ENCODE results near the gene DPYSL5. TPM values are rescaled to one million over a fixed set of nuclear protein-coding genes. Genes with fewer than 3 reads are reported as not detected.
A peak's percentile ranks its signal among the peaks of the same experiment; 100 is the strongest.

DPYSL5 gene
- total RNA-seq, 1 experiment from 2014 or later: not detected

DNA sequence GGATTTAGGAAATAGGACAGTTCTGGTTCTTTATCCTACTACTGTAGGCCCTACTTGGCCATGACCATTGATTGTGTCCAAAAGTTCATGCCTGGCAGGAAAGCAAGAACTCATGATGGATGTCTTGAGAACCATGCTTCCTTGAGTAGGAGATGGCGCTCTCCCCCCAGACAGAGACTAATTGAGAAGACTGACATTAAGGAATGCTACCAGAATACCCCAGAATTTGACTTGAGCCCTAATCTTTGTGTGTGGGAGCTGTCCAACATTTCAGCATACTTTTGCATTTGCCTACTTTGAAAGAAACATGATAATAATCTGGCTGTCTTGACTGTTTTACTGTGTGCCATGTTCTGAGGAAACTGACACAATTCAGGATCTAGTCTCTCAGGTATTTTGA is 145.8 kb downstream of the DPYSL5 start:
- TF ChIP-seq, protein P1, sequence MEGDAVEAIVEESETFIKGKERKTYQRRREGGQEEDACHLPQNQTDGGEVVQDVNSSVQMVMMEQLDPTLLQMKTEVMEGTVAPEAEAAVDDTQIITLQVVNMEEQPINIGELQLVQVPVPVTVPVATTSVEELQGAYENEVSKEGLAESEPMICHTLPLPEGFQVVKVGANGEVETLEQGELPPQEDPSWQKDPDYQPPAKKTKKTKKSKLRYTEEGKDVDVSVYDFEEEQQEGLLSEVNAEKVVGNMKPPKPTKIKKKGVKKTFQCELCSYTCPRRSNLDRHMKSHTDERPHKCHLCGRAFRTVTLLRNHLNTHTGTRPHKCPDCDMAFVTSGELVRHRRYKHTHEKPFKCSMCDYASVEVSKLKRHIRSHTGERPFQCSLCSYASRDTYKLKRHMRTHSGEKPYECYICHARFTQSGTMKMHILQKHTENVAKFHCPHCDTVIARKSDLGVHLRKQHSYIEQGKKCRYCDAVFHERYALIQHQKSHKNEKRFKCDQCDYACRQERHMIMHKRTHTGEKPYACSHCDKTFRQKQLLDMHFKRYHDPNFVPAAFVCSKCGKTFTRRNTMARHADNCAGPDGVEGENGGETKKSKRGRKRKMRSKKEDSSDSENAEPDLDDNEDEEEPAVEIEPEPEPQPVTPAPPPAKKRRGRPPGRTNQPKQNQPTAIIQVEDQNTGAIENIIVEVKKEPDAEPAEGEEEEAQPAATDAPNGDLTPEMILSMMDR (IDR thresholded peaks at IDR 0.05; ENCODE audit: unreplicated experiment): no peak
- Mint-ChIP-seq H3K9me3 (ENCODE audit: unreplicated experiment) (no peaks in the 10 kb centered on the region), H3K27me3 (ENCODE audit: insufficient read depth, unreplicated experiment) (no peaks in the 10 kb centered on the region), H3K4me1 (ENCODE audit: insufficient read depth, unreplicated experiment) (peaks cover 3% of the 10 kb centered on the region), H3K36me3 (ENCODE audit: insufficient read depth, unreplicated experiment) (no peaks in the 10 kb centered on the region), H3K4me3 (ENCODE audit: unreplicated experiment) (no peak overlapping the region), H3K27ac (ENCODE audit: low read depth, unreplicated experiment) (no peak overlapping the region)
- intact Hi-C loops (cut with micrococcal nuclease): no loop called here
- ChIA-PET CTCF (interaction anchor here (1.6 kb wide), 1 partner anchor 32 kb away, joined by 5 read pairs; no protein-coding TSS in a partner anchor), POLR2A (interaction anchor here (1.8 kb wide), 1 partner anchor 11 kb away, joined by 5 read pairs; no protein-coding TSS in a partner anchor)
- BruUV-seq (replicated peaks): no TSS peak
- peak; percentile 18 for DNase-seq (ENCODE audit: unreplicated experiment)

DNA sequence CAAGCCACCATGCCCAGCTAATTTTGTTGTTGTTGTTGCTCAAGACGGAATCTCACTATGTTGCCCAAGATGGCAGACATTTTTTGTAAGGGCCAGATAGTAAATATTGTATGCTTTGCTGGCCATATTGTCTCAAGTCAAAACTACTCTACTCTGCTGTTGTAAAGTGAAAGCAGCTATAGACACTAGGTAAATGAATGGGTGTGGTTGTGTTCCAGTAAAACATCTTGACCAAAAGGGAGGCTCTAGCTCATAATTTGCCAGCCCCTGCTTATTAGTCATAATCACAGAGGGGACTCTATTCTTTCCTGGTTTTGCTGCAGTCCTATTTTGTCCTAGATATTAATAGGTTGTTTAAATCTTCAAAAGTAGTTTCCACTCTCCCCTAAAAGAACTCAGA is 147.1 kb downstream of the DPYSL5 start:
- Mint-ChIP-seq H3K27ac (ENCODE audit: low read depth, unreplicated experiment) (no peak overlapping the region), H3K4me1 (ENCODE audit: insufficient read depth, unreplicated experiment) (no peaks in the 10 kb centered on the region)

DNA sequence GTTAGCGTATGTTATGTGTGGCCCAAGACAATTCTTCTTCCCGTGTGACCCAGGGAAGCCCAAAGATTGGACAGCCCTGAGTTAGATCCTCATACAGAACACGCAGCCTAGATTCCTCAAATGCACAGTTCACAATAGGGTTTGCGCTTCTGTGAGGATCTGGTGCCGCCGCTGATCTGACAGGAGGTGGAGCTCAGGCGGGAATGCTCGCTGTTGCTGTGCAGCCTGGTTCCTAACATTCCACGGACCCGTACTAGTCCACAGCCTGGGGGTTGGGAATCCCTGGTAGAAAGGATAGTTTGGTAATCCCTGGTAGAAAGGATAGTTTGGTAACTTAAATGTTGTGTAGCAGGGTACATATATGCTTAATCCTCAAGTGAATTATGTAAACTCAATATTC is 149.5 kb downstream of the DPYSL5 start:
- H3K9me3 Mint-ChIP-seq (ENCODE audit: unreplicated experiment): no peaks in the 10 kb centered on the region
- no peaks in the 10 kb centered on the region for H3K36me3 Mint-ChIP-seq (ENCODE audit: insufficient read depth, unreplicated experiment)
- CTCF ChIA-PET: interaction anchor here (0.7 to 1.6 kb wide), 3 partner anchors 13 to 36 kb away, joined by 3 to 6 read pairs (median 5); no protein-coding TSS in a partner anchor
- TF ChIP-seq, protein P1 (IDR thresholded peaks at IDR 0.05; ENCODE audit: unreplicated experiment): no peak
- no peak overlapping the region for H3K4me3 Mint-ChIP-seq (ENCODE audit: unreplicated experiment)
- H3K27me3 Mint-ChIP-seq (ENCODE audit: insufficient read depth, unreplicated experiment): no peaks in the 10 kb centered on the region
- no peak for DNase-seq (ENCODE audit: unreplicated experiment)
- POLR2A ChIA-PET: interaction anchor here (0.6 to 2.0 kb wide), 3 partner anchors 13 to 45 kb away, joined by 3 to 6 read pairs (median 3); no protein-coding TSS in a partner anchor
- peaks cover 6% of the 10 kb centered on the region for H3K4me1 Mint-ChIP-seq (ENCODE audit: insufficient read depth, unreplicated experiment)
- no TSS peak for BruUV-seq (replicated peaks)
- intact Hi-C loops (cut with micrococcal nuclease): no loop called here
- no peak overlapping the region for H3K27ac Mint-ChIP-seq (ENCODE audit: low read depth, unreplicated experiment)

More for the DNA sequence above, 147.1 kb downstream of the DPYSL5 start:
- ChIA-PET POLR2A (interaction anchor here (1.2 kb wide), 1 partner anchor 10 kb away, joined by 3 read pairs; no protein-coding TSS in a partner anchor), CTCF (interaction anchor here (0.6 to 1.2 kb wide), 3 partner anchors 16 to 23 kb away, joined by 3 to 7 read pairs (median 4); no protein-coding TSS in a partner anchor)
- Mint-ChIP-seq H3K4me3 (ENCODE audit: unreplicated experiment) (no peak overlapping the region), H3K27me3 (ENCODE audit: insufficient read depth, unreplicated experiment) (no peaks in the 10 kb centered on the region), H3K9me3 (ENCODE audit: unreplicated experiment) (no peaks in the 10 kb centered on the region), H3K36me3 (ENCODE audit: insufficient read depth, unreplicated experiment) (no peaks in the 10 kb centered on the region)
- no TSS peak for BruUV-seq (replicated peaks)
- TF ChIP-seq, protein P1 (IDR thresholded peaks at IDR 0.05; ENCODE audit: unreplicated experiment): no peak
- intact Hi-C loops (cut with micrococcal nuclease): no loop called here
- DNase-seq (ENCODE audit: unreplicated experiment): no peak

DNA sequence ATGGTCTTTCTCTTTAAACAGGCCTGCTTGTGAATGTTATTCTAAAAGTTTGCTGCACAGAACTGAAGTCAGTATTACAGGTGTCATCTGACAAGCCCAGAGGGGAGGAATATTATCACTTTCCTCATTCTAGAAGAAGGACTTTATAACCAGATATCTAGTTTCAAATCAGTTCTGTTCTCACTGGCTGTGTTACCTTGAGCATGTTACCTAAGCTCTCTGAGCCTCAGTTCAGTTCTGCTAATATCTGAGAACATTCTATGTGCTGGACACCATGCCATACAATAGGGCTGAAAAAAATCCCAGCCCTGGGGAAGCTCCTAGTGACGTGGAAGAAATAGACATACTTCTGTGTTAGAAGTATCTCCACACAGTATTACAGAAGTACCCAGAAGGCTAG is 150.4 kb downstream of the DPYSL5 start:
- Mint-ChIP-seq H3K27me3 (ENCODE audit: insufficient read depth, unreplicated experiment) (no peaks in the 10 kb centered on the region), H3K4me3 (ENCODE audit: unreplicated experiment) (no peak overlapping the region), H3K27ac (ENCODE audit: low read depth, unreplicated experiment) (no peak overlapping the region), H3K36me3 (ENCODE audit: insufficient read depth, unreplicated experiment) (no peaks in the 10 kb centered on the region), H3K9me3 (ENCODE audit: unreplicated experiment) (no peaks in the 10 kb centered on the region), H3K4me1 (ENCODE audit: insufficient read depth, unreplicated experiment) (peaks cover 6% of the 10 kb centered on the region)
- intact Hi-C loops (cut with micrococcal nuclease): no loop called here
- CTCF ChIA-PET: interaction anchor here (0.7 to 1.6 kb wide), 6 partner anchors 14 to 56 kb away, joined by 3 to 6 read pairs (median 3); no protein-coding TSS in a partner anchor
- no TSS peak for BruUV-seq (replicated peaks)
- TF ChIP-seq, protein P1 (IDR thresholded peaks at IDR 0.05; ENCODE audit: unreplicated experiment): no peak
- POLR2A ChIA-PET: interaction anchor here (2.0 kb wide), 1 partner anchor 12 kb away, joined by 6 read pairs; no protein-coding TSS in a partner anchor
- no peak for DNase-seq (ENCODE audit: unreplicated experiment)

Other genes starting within 250 kb of the DPYSL5 start
- not detected in 2 replicates for gene CIB4, start 206.8 kb upstream of the DPYSL5 start, total RNA-seq (2022)
- gene KCNK3, start 155.4 kb upstream of the DPYSL5 start, total RNA-seq (2022): not detected in 2 replicates
- gene SLC35F6, start 83.8 kb upstream of the DPYSL5 start, total RNA-seq (2022): 76.9 and 110 TPM in 2 replicates
- gene CENPA, start 62.1 kb upstream of the DPYSL5 start, total RNA-seq (2022): 19.7 and 35.1 TPM in 2 replicates
- 18.0 and 26.0 TPM in 2 replicates for gene MAPRE3, start 122.5 kb downstream of the DPYSL5 start, total RNA-seq (2022)
- gene TMEM214, start 184.8 kb downstream of the DPYSL5 start, total RNA-seq (2022): 118 and 138 TPM in 2 replicates
- 18.9 and 22.7 TPM in 2 replicates for gene AGBL5, start 203.5 kb downstream of the DPYSL5 start, total RNA-seq (2022)
- 257 and 340 TPM in 2 replicates for gene OST4, start 223.5 kb downstream of the DPYSL5 start, total RNA-seq (2022)
- 0.20 and 0.21 TPM in 2 replicates for gene EMILIN1, start 230.5 kb downstream of the DPYSL5 start, total RNA-seq (2022)
- 1.7 and 2.6 TPM in 2 replicates for gene KHK, start 238.6 kb downstream of the DPYSL5 start, total RNA-seq (2022)